GM21515 (cell line): ENCODE measurements around the gene CDHR4.
"Not testable (repeated sequence)": the region's sequence is repeated elsewhere in the genome, so short reads cannot be mapped to it uniquely, and the experiment has no call there.

Source experiments
- ATAC-seq: cut with Tn5 transposase; IDR thresholded peaks from one replicate; pipeline ENCODE4 v1.9.1; 2021; ENCODE audit not compliant: unreplicated experiment

Gene CDHR4

GRCh38 chr3:49781415-49782199 lies 18.1 kb downstream of the CDHR4 start:
- ATAC-seq, result no peak

GRCh38 chr3:49780975-49781365 lies 18.7 kb downstream of the CDHR4 start:
- not testable (repeated sequence) for ATAC-seq

DNA sequence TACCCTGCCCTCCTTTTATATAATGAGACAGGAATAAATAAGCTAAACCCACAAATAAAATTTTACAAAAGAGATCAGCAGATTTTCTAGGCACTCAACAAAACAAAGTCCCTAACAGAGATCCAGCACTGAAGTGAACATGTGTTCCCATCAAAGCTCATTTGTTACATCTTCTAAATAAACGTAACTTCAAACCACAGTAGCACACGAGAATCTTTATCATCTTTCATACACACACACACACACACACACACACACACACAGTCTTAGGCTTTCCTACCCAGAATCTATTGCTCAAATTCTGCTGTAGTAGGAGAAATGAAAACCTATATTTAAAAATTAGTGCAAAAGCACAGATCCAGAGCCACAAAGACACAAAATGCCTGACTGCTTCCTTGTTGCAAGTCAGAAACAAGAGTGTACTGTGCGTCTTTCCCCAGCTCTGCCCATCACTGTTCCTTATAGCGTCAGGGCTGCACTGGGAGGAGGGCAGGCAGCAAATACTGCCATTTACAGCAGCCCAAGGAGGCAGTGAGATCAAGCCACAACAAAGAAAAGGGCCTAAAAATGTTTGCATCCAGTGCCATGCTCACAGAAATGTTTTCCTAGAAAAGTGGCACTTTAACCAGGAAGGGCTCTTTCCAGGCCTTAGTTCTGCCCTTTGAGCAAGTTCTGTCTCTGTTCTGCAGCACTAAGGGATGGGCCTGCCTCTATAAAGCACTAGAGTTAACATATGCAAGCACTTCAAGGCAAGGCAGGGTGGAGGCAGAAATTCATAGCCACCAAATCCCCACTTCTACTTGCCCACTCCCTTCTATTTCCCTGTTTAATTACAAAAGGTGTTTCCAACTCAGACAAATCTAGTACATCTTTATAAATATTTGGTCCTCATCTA lies 19.3 kb downstream of the CDHR4 start:
- no peak for ATAC-seq

DNA sequence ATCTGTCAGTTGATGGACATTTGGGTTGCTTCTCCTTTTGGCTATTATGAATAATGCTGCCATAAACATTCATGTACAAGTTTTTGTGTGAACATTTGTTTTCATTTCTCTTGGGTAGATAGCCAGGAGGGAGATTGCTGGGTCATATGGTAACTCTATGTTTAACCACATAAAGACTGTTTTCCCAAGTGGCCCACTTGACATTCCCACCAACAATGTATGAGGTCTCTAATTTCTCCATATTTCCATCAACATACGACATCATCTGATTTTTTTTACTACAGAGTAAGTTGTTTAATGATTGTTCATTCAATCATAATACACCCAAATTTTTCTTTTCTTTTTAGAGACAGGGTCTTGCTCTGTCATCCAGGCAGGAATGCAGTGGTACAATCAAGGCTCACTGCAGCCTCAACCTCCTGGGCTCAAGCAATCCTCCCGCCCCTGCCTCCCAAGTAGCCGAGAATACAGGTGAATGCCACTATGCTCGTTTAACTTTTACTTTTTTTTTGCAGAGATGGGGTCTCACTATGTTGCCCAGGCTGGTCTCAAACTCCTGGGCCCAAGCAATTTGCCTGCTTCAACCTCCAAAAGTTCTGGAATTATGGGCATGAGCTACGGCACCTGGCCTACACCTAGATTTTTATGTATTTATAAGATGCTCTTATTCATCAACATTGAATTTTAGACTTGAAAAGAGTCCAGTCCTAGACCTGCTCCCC lies 20.2 kb downstream of the CDHR4 start:
- ATAC-seq, result no peak

- ATAC-seq, result not testable (repeated sequence)
These were observed 23.6 kb downstream of the CDHR4 start for GRCh38 chr3:49776101-49776500.

DNA sequence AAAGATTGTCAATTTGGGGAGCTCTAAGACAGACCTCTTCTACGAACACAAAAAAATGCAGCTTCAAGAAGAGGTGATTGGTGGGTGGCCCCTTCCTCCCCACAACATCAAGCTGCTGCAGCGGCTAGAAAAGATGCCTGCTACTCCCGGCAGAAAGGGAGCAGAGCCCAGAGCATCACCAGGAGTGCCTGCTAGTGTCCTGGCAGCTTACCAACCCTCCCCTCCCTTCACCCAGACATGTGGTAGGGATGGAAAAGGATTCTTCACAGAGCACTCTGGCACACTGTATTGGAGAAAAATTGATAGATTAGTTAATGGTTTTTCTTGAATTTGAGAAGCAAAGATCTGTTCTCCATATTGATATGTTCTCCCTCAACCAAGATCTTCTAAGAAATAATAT lies 24.1 kb downstream of the CDHR4 start:
- ATAC-seq, result no peak

GRCh38 chr3:49772703-49773102 lies 27.0 kb downstream of the CDHR4 start:
- no peak for ATAC-seq

DNA sequence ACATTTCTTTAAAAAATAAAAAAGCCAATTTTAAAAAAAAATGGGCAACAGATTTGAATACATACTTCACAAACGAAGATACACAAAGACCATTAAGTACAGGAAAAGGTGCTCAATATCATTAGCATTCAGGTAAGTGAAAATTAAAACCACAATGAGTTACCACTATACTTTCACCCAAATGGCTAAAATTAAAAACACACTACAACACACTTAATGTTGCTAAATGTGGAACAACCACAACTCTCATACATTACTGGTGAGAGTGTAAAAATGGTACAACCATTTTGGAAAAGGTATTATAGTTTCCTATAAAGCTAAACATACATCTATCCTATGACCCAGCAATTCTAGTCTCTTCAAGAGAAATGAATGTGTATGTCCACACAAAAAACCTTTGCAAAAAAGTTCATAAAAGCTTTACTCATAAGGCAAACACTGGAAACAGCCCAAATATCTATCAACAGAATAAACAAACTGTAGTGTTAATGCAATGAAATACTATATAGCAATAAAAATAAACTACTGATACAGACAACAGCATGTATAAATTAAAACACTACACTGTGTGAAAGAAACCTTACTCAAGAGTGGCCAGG lies 28.2 kb downstream of the CDHR4 start:
- ATAC-seq, result no peak

- ATAC-seq, result no peak
These were observed 29.7 kb downstream of the CDHR4 start for GRCh38 chr3:49769926-49770325.

DNA sequence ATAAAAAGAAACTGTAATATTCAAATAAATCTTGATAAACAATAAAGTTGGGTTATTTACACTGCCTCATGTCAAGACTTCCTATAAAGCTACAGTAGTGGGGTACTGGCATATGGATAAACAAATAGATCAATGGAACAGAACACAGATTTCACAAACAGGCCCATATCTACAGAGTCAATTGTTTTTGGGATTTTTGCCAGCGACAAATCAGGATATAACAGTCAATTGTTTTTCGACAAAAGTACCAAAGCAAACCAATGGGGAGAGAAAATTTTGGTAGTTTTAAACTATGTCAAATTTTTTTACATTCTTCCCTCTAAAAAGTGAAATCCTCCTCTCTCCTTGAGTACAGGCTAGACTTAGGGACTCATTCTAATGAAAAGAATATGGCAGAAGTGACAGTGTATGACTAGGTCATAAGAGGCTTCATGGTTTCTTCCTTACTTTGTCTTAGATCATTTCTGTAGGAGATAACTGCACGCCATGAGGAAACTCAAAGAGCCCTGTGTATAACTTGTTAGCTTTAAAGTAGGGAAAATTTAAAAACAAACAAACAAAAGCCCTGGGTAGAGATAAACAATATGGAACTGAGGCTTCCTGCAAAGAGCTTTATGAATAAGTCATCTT lies 30.3 kb downstream of the CDHR4 start:
- ATAC-seq, result no peak

DNA sequence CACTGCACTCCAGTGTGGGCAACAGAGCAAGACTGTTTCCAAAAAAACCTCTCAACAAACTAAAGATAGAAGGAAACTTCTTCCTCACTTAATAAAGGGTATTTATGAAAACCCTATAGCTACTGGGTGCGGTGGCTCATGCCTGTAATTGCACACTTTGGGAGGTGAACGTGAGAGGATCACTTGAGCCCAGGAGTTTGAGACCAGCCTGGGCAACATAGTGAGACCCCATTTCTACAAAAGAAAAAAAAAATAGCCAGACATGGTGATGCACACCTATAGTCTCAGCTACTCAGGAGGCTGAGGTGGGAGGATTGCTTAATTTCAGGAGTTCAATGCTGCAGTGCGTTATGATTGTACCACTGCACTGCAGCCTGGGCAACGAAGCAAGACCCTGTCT lies 35.7 kb downstream of the CDHR4 start:
- ATAC-seq, result no peak

- no peak for ATAC-seq
These were observed 38.0 kb downstream of the CDHR4 start for GRCh38 chr3:49761661-49762060.

DNA sequence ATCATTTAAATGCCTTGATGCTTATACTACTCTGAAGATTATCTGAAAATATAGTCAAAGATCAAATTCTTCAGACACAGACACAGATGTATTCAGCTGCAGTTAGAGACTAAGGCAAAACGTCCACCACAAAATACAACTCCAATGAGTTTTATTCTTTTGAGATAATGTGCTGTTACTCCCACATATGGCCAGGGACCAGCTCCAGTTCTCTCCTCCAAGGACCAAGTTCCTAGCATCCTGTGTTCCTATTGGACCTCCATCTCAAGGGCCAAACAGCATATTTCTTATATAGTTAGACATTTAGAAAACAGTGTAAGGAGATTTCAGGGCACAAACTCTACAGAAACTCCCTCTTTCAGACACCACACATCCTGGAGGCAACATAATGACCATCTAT lies 40.4 kb downstream of the CDHR4 start:
- ATAC-seq, result no peak

- no peak for ATAC-seq
These were observed 42.5 kb downstream of the CDHR4 start for GRCh38 chr3:49757197-49757596.

DNA sequence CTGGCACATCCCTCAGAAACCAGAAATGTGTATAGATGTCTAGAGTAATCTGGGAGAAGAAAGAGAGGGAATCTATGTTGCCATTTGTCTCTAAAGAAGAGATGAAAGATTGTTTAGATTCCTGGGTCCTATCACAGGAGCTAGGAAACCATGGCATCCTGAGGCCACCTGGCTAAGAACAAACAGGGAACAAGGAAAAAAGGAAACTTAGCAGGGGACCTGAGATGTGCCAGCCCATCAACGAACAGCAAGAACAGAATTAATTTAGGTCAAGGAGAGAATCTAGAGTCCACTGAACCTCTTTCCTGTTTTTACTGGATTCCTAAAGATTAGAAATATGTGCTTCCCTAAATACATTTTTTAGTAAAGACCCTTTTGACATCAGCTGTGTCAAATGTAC lies 43.6 kb downstream of the CDHR4 start:
- ATAC-seq, result no peak

DNA sequence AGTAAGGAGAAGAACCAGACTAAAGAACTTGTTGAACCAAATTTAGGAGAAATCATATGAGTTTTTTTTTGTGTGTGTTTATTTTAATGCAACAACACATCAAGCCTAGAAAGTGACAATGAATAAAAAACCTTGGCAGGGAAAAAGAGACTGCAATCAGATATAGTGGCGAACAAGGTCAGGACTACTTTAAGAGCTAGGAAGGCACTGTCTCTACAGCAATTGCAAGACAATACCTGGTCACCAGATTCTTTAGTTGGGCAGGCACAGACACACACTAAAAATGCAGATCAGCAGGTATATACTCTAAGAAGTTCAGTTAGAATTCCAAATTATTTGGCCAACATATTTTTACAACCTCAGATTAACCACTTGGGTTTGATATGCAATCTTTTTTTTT lies 45.1 kb downstream of the CDHR4 start:
- ATAC-seq, result no peak

GRCh38 chr3:49751501-49751900 lies 48.2 kb downstream of the CDHR4 start:
- ATAC-seq, result no peak

GRCh38 chr3:49750056-49750455 lies 49.6 kb downstream of the CDHR4 start:
- no peak for ATAC-seq

GRCh38 chr3:49748874-49749273 lies 50.8 kb downstream of the CDHR4 start:
- ATAC-seq, result not testable (repeated sequence)

- ATAC-seq, result no peak
These were observed 51.7 kb downstream of the CDHR4 start for GRCh38 chr3:49747792-49748480.
